Suppressor macrophage (primary cell): Measurements from ENCODE around the gene GALNT12.
A peak's percentile ranks its signal among the peaks of the same experiment; 100 is the strongest.

ENCODE experiments used
- DNase-seq, 4 experiments: peaks; one replicate each; pipeline ENCODE4 v3.0.0-alpha.2; 2020 to 2022

Gene GALNT12

DNA sequence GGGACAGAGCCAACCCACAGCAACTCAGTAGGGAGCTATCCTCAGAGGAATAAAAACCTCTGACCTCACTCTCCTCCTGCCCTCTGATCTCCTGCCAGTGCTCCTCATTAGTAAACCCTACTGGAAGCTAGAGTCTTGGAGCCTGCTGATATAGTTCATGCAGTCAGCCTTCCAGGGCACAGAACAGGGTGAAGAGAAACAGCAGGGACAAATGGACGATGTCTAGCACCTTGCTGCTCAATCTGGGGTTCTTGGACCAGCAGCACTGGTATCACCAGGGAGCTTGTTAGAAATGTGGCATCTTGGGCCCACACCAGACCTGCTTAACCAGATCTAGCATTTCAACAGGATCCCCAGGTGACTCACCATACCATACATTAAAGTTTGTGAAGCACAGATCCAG is 5.5 kb upstream of the GALNT12 start:
- DNase-seq: no peak

DNA sequence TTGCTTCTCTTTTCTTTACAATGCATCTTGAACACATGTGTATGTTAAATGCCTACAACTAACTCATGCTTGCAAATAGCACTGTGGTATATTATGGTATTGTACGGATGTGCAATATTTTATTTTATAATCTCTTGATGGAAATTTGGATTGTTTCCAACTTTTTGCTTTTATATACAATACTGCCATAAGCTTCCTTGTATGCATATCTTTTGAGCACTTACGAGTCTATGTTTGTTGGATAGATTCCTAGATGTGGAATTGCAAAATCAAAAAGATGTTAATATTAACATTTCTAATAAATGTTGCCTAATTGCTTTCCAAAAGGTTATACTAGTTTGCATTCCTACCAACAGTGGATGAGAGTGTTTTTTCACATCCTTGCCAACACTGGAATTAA is 3.4 kb upstream of the GALNT12 start:
- DNase-seq: no peak

DNA sequence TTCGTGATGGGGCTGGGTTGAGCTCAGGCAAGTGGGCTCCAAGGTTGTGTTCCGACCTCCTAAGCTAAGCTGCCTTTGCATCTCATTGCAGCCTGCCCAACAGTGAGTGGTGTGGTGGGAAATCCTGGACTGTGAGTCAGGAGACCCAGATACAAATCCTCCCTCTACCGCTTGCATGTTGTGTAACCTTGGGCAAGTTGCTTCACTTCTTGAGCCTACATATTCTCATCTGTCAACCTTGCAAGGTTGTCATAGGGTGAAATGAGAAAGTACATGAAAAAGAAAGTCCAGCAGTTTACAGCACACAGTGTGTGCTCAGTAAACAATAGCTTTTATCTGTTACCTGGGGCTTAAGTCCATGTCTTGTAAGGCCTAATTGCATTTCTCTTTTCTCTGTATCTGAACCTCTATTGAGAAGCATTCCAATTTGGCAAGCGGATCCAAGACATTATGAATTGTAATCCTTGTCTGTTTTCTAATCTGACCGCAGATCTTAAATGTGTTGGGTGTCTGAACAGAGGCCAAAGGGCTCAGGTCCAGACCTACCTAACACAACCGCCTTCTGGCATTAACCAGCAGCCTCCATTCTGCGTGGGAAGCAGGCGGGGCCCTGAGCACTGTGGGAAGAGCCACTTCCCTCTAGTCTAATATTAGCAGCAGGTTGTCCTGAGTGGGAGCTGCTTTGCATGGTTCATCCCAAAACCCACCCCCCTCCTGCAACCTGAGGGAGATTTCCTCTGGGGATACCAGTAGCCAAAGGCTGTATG is 1.8 kb upstream of the GALNT12 start:
- peak; percentile 42 to 75 (median 64) for DNase-seq

DNA sequence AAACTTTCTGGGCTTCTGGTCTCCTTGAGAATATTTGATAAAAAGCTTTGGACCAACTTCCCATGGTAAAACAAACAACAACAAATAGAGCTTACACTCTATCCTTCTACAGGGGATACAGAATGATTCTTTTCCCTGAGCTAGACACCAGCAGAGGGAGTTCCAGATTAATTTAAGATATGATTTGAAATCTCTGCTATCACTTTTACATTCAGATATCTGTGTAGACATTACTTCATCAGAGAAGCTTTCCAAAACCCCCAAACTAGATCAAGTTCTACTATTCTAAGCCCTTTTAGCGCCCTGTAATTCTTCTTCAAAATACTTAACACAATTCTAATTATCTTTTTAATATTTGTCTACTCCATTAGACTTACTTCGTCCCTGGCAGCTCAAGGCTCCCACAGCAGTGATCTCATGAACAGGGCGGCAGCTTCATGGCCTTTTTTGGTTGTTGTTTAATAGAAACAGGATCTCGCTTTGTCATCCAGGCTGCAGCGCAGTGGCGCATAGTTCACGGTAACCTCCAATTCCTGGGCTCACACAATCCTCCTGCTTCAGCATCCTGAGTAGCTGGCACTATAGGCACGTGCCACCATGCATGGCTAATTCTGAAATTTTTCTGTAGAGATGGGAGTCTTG is 955 bp upstream of the GALNT12 start:
- peak in 2 of 4 experiments; percentile 25 to 55 for DNase-seq

DNA sequence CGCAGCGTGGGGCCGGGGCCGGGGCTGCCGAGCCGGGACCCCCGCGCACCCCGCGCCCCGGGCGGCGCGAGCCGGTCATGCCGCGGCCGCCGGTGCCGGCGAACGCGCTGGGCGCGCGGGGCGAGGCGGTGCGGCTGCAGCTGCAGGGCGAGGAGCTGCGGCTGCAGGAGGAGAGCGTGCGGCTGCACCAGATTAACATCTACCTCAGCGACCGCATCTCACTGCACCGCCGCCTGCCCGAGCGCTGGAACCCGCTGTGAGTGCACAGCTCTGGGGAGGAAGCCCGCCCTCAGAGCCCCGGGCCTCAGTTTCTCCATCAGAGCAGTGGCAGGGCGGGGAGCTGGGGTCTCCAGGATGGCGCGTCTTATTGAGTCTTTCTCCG is 335 bp downstream of the GALNT12 start:
- no peak for DNase-seq

DNA sequence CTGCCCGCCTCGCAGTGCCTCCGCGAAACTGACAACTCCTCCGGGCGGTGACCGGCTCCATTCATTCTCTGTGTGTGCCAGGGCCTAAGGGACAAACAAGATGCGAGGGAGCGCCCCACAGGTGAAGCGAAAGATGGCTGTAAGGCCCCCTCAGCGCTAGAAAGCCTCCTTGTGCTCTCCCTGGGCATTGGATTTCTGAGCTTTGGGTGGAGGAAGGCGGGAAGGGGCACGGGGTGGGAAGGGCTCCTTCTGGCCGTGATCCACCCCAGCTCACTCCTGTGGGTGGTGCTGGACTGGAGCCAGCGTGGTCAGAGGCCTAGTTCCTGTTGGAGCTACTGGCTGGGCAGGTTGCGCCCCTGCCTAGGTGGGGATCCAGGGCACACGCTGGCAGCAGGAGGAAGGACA is 943 bp downstream of the GALNT12 start:
- peak; percentile 62 to 88 (median 76) for DNase-seq

DNA sequence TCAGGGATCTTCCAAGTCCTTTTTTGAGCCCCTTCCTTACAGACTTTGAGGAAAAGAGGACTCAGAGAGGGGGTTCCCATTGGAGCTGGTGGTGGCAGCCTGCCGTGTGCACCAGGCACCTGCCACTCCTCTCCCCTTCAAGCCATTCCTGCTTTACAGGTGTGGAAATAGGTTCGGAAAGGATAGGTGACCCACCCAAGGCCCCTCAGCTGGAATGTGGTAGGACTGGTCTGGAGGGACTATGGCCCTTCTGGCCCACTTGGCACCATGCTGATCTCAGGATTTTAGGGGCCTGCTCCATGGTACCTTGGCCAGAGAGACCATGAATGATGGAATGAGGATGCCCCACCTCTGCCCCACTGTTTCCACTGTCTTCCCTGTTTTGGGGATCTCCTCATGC is 1.4 kb downstream of the GALNT12 start:
- DNase-seq: no peak

DNA sequence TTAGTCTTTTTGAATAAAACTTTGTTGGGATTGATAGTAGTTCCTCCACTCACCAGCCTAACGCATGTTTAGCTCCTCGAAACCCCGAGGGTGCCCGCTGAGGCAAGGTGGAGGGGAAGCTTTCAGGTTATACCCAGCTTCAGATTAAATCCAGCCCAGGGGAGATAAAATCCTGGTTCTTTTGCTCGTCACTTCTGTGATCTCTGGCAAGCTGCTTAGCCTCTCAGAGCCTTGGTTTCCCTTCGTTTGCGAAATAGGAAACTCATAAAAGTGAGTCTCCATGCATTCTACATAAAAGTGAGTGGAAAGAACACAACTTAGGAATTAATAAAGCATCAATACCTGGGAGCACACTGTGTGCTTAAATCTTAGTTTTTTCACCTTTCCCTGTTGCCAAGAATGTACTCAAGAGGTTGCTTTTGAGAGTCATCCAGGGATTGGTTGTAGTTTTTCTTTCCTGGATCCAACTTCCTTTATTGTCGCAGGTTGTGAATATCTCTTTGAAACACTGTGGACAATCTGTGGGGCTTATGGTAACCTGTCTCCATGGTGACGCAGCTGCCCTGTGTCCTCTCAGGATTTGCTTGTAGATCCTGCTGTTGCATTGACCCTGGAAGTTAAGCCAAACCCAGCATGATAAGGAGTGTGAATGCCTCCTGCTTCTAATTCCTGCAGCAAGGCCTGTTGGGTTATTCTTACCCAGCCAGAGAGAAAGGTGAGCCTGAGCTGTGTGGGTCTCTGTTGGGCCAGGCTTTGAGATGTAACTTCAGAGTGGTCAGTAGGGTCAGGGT is 2.0 kb downstream of the GALNT12 start:
- DNase-seq: no peak

DNA sequence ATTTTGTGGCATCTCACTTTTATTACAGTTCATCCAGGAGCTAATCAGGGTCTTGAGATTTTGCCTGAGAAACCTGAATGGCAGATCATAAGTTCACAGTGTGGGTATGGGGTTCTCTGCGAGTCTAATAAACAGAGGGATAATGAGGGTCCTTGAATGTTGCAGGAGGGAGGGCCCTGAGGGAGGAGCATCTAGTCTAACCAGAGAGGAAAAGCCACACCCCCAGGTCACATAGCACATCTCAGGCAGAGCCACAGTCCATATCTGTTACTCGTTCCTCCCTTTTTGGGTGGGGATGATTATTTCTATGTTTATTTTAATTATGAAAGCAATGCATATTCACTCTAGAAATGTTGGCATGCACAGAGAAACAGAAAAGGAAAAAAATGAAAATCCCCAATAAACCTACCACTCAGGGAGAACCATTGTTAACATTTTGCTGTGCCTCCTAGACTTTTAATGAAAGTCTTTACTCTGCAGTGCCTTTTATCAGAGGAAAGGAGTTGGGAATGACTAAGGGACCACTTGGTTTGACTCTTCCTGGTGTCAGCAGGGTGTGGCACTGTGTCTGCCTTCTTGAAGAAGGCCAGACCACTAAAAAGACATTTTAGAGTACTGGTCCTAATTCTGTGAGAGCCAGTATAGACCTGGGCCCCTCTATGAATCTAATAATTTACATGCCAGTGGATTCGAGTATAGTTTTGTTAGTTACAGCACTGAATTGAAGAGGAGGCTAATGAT is 2.8 kb downstream of the GALNT12 start:
- no peak for DNase-seq

DNA sequence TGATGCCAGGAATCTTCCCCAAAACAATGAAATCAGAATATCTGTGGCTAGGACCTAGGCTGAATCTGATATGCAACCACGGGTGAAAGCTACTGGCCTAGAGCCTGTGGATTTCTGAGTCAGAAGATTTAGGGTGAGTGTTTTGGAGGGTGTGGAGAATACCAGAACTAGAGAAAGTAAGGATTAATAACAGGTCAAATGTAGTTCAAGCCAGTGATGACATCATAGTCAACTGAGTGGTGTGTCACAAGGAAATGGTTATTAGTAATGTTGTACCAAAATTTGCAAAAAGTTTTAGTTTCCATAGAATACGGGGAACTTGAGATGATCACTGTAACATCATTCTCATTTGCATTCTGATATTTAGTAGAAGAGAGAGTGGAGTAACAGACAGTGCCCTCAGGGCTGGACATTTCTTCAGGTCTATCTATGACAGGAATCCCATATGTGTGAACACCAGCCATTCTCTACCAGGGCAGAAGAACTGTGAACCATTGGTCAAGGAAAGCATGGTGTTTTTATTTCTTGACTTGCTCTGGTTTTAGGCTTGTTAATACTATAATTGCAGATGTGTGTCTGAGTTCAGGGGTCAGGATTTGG is 3.7 kb downstream of the GALNT12 start:
- DNase-seq: peak; percentile 56 to 88 (median 72)

DNA sequence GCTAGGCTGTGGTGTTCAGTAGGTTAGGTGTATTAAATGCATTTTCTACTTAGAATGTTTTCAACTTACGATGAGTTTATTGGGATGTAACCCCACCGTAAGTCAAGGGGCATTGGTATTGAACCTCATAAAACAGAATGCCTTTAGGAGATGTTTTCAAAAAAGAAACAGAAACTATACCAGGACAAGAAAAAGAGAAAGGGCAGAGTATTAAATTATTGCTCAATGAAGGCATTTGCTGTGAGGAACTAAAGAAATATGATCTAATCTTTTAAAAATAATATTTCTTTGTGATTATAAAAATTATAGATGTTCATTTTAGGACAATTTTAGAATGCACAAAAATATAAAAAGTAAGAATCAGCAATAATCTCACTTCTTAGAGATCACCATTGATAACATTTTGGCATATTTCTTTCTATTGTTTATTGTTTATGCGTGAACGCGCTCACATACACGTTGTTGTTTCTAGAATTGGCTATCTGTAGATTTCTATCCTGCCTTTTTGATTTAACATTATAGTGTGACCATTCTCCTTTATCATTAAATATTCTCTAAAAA is 8.0 kb downstream of the GALNT12 start:
- peak in 1 of 4 experiments; percentile 17 for DNase-seq

DNA sequence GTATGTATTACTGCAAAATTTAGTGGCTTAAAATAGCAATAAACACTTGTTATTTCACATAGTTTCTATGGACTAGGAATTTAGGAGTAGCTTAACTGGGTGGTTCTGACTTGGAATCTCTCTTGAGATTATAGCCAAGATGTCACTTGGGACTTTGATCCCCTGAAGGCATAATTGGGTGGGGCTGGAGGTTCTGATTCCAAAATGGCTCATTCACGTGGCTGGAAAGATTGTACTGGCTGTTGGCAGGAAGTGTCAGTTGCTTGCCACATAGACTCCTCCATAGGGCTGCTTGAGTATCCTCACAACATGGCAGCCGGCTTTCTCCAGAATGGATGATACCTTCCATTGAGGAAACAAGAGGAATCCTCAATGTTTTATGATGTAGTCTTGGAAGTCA is 11.3 kb downstream of the GALNT12 start:
- DNase-seq: no peak

DNA sequence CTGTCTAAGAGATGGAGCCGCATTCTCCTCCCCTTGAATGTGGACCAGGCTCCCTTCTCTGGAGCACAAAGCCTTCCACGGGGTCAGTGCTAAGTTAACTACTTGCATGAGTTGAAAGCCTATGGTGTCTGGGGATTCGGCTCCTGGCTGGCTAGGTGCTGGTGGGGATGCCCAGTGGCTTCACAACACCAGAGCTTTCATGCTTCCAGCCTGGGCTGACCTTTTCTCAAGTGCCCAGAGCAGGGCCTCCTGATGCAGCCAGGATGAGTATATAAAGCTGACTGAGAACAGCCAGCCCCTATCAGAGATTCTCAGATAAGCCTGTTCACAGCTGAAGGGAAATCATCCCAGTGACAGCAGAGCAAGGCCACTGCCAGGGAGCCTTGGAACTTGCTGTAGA is 11.8 kb downstream of the GALNT12 start:
- no peak for DNase-seq

DNA sequence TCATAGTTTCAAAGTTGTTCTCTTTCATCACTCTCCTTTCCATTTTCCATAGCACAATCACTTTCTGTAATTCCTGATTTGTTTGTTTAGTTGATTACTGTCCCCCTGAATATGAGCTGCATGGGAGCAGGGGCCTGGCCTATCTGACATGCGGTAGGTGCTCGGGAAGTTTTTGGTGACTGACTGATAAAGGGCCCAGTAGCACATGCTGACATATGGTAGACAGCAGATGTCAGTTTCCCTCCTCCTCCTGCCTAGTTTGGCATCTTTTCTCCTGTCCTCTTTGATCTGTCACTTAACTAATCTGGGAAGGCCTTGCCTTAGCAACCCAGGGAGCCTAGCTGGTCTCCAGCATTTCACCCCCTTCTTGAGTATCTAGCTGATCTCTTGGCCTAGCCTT is 14.4 kb downstream of the GALNT12 start:
- no peak for DNase-seq

DNA sequence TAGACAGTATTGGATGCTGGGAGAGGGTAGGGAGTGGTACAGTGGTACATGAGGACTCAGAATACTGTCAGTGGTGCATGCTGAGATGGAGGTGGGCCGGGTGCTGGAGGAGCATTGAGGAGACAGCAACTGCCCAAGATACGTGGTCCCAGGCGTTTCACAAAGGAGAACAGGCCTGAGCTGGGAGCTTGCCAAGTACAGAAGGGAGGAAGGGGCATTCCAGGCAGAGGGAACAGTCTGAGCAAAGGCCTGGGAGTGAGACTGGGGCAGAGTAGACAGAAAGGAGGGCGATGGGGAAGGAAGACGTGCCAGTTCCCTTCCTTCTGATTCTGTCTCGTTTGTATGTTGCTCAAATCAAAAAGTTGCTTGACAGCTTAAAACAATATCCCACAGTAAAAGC is 15.2 kb downstream of the GALNT12 start:
- no peak for DNase-seq

DNA sequence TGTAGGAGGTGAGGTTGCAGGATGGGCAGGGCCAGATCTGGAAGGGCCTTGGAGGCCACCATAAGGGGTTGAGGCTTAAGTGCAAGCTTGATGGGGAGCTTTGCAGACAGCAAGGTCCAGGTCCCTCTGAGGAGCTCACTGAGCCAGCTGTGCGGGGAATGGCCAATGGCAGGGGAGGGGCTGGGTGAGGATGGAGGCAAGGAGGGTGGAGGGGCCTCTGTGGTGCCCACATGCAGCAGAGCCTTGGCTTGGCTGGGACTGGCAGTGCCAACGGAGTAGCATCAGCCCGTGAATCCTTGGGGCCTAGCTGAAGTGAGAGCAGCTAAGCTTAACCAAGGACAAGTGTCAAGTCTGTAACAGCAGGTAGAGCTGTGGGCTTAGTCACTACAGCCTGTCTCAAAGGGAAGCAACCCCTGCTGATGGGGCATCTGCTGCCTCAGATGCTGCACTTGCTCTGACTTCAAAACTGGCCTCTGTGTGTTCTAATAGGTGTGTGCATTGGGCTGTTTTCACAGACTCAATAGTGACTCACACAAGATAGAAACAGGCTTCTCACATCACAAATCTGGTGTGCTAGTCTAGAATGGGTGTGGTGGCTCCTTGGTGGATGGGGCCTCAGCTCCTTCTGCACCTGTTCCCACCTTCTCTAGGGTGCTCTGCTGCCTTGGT is 16.3 kb downstream of the GALNT12 start:
- no peak for DNase-seq

DNA sequence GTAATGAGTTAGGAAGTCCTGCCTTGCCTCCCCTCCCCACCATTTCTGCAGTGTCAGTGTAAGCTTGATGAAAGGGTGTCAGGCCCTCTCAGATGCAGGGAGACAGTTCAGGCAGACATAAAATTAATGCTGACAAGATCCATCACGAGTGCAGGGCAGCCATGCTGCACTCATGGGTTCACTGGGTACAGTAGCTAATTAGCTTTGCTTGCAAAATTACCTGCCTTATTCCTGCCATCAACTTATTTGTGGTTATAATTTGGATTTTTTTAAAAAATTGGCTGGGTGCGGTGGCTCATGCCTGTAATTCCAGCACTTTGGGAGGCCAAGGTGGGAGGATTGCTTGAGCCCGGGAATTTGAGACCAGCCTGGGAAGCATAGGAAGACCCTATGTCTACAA is 17.9 kb downstream of the GALNT12 start:
- no peak for DNase-seq

DNA sequence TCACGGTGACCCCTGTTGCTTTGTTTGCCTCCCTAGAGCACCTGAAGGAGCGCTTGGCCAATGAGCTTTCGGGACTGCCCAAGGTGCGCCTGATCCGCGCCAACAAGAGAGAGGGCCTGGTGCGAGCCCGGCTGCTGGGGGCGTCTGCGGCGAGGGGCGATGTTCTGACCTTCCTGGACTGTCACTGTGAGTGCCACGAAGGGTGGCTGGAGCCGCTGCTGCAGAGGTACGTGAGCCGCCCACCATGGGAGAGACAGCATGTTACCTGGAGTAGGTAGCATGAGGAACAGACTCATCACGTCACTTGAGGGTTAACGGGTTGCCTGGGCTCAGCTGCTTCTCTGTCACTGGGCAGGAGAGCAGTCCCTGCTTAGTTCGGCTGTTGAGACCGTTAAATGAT is 19.2 kb downstream of the GALNT12 start:
- no peak for DNase-seq

DNA sequence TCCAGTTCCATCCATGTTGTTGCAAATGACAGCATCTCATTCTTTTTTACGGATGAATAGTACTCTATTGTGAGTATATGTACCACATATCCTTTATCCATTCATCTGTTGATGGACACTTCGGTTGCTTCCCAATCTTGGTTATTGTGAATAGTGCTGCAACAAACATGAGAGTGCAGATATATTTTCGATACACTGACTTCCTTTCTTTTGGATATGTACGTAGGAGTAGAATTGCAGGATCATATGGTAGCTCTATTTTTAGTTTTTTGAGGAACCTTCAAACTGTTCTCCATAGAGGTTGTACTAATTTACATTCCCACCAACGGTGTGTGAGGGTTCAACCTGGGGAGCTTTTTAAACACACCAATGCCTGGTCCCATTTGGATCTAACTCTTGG is 22.3 kb downstream of the GALNT12 start:
- DNase-seq: peak in 3 of 4 experiments; percentile 27 to 58 (median 51)

DNA sequence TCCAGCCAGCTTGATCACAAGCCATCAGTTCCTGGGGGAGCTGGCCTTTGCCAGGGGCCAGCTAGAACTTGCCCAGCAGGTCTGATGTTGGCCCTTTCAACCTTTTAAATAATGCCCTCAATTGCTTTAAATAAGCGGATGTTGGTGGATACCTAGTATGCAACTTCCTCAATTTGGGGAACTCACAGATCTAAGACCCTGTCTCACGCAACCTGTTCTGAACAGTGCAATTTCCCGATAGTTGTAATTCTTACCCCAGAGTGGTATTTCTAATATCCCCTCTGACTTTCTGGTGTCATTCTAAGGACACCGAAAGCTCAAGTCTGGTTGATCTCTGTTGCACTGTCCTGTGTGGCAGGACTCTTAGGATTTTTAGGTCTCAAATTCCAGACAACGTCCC is 23.1 kb downstream of the GALNT12 start:
- DNase-seq: peak in 1 of 4 experiments; percentile 21

DNA sequence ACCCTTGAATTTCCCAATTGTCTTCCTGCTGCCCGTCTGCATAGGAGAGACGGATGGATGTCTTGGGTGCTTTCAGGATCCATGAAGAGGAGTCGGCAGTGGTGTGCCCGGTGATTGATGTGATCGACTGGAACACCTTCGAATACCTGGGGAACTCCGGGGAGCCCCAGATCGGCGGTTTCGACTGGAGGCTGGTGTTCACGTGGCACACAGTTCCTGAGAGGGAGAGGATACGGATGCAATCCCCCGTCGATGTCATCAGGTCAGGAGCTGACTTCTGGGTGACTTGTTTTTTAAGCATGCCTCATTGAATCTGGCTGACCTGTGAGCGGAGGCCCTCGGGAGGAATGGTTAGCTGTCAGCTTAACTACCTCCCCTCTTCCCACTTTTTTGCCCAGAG is 24.2 kb downstream of the GALNT12 start:
- DNase-seq: no peak

DNA sequence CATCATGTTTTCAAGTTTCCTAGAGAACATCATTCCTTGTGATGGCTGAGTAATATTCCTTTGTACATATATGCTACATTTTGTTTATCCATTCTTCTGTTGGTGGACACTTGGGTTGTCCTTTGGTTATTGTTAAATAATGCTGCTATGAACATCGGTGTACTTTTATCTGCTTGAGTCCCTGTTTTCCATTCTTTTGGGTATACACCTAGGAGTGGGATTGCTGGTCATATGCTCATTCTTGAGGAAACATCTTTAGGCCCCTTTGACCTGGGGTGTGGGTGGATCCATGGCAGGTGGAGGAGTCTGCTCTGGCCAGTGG is 25.3 kb downstream of the GALNT12 start:
- no peak for DNase-seq
